ENCODE measurements around the gene CDCP2. TPM values are rescaled to one million over a fixed set of nuclear protein-coding genes. Genes with fewer than 3 reads are reported as not detected.

CDCP2 gene
- total RNA-seq, 1 experiment from 2014 or later = not detected

DNA sequence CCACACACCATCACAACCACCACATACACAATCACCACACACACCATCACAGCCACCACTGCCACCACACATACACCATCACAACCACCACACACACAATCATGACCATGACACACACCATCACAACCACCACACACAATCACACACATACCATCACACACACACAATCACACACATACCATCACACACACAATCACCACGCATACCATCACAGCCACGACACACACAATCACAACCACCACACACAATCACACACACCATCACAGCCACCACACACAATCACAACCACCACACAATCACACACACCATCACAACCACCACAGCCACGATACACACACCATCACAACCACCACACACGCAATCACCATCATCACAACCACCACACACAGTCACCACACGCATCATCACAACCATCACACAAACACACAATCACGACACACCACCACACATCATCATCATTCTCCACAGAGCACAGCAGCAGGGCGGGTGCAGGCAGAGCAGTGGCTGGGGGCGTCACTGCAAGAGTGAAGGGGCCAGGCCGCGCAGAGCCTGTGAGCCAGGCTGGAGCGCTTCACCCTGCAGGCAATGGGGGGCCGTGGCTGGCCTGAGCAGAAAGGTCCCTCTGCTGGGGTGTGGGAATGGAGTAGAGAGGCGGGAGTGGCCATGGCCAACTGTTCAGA lies 32.6 kb downstream of the CDCP2 start:
- TF ChIP-seq, protein P1, sequence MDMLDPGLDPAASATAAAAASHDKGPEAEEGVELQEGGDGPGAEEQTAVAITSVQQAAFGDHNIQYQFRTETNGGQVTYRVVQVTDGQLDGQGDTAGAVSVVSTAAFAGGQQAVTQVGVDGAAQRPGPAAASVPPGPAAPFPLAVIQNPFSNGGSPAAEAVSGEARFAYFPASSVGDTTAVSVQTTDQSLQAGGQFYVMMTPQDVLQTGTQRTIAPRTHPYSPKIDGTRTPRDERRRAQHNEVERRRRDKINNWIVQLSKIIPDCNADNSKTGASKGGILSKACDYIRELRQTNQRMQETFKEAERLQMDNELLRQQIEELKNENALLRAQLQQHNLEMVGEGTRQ (CRISPR knock-in tag; IDR thresholded peaks at IDR 0.05) = no peak
- TF ChIP-seq ZNF121 (CRISPR knock-in tag; IDR thresholded peaks at IDR 0.05) (0 out of 2 replicates have a peak, but pooled peaks have one; percentile 2), OVOL2 (CRISPR knock-in tag; IDR thresholded peaks at IDR 0.05; ENCODE audit: borderline replicate concordance) (no peak), ATF1 (CRISPR knock-in tag; IDR thresholded peaks at IDR 0.05) (no peak), NFYB (CRISPR knock-in tag; conservative IDR thresholded peaks at IDR 0.05; ENCODE audit: low read depth) (no peak), ZNF263 (CRISPR knock-in tag; IDR thresholded peaks at IDR 0.05; ENCODE audit: low read depth) (no peak), NFE2L1 (CRISPR knock-in tag; IDR thresholded peaks at IDR 0.05) (0 out of 2 replicates have a peak, but pooled peaks have one; percentile 41), TCF7 (CRISPR knock-in tag; IDR thresholded peaks at IDR 0.05; ENCODE audit: low read depth) (no peak), MYBL2 (CRISPR knock-in tag; IDR thresholded peaks at IDR 0.05) (no peak), FOXJ3 (CRISPR knock-in tag; IDR thresholded peaks at IDR 0.05; ENCODE audit: borderline replicate concordance) (no peak)
- TF ChIP-seq, protein P2, sequence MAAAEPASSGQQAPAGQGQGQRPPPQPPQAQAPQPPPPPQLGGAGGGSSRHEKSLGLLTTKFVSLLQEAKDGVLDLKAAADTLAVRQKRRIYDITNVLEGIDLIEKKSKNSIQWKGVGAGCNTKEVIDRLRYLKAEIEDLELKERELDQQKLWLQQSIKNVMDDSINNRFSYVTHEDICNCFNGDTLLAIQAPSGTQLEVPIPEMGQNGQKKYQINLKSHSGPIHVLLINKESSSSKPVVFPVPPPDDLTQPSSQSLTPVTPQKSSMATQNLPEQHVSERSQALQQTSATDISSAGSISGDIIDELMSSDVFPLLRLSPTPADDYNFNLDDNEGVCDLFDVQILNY (CRISPR knock-in tag; IDR thresholded peaks at IDR 0.05) = no peak
- TF ChIP-seq, protein P3, sequence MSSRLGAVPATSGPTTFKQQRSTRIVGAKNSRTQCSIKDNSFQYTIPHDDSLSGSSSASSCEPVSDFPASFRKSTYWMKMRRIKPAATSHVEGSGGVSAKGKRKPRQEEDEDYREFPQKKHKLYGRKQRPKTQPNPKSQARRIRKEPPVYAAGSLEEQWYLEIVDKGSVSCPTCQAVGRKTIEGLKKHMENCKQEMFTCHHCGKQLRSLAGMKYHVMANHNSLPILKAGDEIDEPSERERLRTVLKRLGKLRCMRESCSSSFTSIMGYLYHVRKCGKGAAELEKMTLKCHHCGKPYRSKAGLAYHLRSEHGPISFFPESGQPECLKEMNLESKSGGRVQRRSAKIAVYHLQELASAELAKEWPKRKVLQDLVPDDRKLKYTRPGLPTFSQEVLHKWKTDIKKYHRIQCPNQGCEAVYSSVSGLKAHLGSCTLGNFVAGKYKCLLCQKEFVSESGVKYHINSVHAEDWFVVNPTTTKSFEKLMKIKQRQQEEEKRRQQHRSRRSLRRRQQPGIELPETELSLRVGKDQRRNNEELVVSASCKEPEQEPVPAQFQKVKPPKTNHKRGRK (CRISPR knock-in tag; IDR thresholded peaks at IDR 0.05; ENCODE audit: borderline replicate concordance) = no peak
- TF ChIP-seq, protein P4, sequence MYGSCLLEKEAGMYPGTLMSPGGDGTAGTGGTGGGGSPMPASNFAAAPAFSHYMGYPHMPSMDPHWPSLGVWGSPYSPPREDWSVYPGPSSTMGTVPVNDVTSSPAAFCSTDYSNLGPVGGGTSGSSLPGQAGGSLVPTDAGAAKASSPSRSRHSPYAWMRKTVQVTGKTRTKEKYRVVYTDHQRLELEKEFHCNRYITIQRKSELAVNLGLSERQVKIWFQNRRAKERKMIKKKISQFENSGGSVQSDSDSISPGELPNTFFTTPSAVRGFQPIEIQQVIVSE (CRISPR knock-in tag; IDR thresholded peaks at IDR 0.05; ENCODE audit: borderline replicate concordance) = no peak
- TF ChIP-seq, protein P5, sequence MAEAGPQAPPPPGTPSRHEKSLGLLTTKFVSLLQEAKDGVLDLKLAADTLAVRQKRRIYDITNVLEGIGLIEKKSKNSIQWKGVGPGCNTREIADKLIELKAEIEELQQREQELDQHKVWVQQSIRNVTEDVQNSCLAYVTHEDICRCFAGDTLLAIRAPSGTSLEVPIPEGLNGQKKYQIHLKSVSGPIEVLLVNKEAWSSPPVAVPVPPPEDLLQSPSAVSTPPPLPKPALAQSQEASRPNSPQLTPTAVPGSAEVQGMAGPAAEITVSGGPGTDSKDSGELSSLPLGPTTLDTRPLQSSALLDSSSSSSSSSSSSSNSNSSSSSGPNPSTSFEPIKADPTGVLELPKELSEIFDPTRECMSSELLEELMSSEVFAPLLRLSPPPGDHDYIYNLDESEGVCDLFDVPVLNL (CRISPR knock-in tag; IDR thresholded peaks at IDR 0.05; ENCODE audit: borderline replicate concordance, low read depth) = no peak
- TF ChIP-seq, protein P6, sequence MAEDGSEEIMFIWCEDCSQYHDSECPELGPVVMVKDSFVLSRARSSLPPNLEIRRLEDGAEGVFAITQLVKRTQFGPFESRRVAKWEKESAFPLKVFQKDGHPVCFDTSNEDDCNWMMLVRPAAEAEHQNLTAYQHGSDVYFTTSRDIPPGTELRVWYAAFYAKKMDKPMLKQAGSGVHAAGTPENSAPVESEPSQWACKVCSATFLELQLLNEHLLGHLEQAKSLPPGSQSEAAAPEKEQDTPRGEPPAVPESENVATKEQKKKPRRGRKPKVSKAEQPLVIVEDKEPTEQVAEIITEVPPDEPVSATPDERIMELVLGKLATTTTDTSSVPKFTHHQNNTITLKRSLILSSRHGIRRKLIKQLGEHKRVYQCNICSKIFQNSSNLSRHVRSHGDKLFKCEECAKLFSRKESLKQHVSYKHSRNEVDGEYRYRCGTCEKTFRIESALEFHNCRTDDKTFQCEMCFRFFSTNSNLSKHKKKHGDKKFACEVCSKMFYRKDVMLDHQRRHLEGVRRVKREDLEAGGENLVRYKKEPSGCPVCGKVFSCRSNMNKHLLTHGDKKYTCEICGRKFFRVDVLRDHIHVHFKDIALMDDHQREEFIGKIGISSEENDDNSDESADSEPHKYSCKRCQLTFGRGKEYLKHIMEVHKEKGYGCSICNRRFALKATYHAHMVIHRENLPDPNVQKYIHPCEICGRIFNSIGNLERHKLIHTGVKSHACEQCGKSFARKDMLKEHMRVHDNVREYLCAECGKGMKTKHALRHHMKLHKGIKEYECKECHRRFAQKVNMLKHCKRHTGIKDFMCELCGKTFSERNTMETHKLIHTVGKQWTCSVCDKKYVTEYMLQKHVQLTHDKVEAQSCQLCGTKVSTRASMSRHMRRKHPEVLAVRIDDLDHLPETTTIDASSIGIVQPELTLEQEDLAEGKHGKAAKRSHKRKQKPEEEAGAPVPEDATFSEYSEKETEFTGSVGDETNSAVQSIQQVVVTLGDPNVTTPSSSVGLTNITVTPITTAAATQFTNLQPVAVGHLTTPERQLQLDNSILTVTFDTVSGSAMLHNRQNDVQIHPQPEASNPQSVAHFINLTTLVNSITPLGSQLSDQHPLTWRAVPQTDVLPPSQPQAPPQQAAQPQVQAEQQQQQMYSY (CRISPR knock-in tag; IDR thresholded peaks at IDR 0.05) = no peak
- TF ChIP-seq, protein P7, sequence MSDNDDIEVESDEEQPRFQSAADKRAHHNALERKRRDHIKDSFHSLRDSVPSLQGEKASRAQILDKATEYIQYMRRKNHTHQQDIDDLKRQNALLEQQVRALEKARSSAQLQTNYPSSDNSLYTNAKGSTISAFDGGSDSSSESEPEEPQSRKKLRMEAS (CRISPR knock-in tag; IDR thresholded peaks at IDR 0.05) = no peak
- TF ChIP-seq, protein P8, sequence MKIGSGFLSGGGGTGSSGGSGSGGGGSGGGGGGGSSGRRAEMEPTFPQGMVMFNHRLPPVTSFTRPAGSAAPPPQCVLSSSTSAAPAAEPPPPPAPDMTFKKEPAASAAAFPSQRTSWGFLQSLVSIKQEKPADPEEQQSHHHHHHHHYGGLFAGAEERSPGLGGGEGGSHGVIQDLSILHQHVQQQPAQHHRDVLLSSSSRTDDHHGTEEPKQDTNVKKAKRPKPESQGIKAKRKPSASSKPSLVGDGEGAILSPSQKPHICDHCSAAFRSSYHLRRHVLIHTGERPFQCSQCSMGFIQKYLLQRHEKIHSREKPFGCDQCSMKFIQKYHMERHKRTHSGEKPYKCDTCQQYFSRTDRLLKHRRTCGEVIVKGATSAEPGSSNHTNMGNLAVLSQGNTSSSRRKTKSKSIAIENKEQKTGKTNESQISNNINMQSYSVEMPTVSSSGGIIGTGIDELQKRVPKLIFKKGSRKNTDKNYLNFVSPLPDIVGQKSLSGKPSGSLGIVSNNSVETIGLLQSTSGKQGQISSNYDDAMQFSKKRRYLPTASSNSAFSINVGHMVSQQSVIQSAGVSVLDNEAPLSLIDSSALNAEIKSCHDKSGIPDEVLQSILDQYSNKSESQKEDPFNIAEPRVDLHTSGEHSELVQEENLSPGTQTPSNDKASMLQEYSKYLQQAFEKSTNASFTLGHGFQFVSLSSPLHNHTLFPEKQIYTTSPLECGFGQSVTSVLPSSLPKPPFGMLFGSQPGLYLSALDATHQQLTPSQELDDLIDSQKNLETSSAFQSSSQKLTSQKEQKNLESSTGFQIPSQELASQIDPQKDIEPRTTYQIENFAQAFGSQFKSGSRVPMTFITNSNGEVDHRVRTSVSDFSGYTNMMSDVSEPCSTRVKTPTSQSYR (CRISPR knock-in tag; IDR thresholded peaks at IDR 0.05) = no peak
- H3K9me3 Mint-ChIP-seq = no peaks in the 10 kb centered on the region
- ATAC-seq (no peak), DNase-seq (ENCODE audit: low spot score) (no peak)
- ChIA-PET POLR2A (no interaction called here), CTCF (interaction anchor here (1.7 kb wide), 1 partner anchor 681 kb away, joined by 6 read pairs; the partner anchor contains the start of gene TTC22)
- H3K4me3 Mint-ChIP-seq = no peak overlapping the region
- H3K27ac Mint-ChIP-seq = no peak overlapping the region
- H3K27me3 Mint-ChIP-seq (ENCODE audit: low read depth) = peaks cover 20% of the 10 kb centered on the region
- H3K4me1 Mint-ChIP-seq = peaks cover 29% of the 10 kb centered on the region
- no peaks in the 10 kb centered on the region for H3K36me3 Mint-ChIP-seq

Measured in WTC11 (cell line).